ENCODE data around the gene TRIM65. TPM values are rescaled to one million over a fixed set of nuclear protein-coding genes. Genes with fewer than 3 reads are reported as not detected.
A peak's percentile ranks its signal among the peaks of the same experiment; 100 is the strongest.

The TRIM65 gene
- total RNA-seq = 10 to 100 TPM; 35.3 to 36.3 TPM

DNA sequence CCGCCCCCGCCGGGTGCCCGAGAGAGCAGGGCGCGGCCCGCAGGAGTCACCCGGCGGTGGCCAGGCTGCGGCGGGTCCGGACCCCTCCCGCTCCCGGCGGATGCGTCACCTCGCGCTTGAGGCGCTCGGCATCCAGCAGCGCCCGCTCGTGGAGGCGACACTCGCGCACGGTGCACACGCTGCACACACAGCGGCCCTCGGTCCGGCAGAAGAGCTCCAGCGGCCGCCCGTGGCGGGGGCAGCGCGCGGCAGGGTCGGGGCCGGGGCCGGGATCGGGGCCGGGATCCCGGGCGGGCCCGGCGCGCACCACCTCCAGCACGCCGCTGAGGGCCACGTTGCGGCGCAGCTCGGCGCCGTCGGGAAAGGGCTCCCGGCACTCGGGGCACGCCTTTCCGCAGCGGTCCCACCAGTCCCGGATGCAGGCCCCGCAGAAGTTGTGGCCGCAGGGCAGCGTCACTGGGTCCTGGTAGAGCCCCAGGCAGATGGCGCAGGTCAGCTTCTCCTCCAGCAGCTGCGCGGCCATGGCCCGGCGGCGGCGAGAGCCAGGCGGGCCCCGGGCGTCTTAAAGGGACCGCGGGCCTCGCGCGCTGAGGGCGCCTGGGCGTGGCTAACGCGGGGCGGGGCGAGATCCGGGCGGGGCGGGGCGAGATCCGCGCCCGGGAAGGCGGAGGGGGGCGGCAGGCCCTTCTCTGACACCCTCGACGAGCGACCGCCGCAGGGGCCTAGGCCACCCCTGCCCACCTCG is at the start of gene TRIM65:
Gene TRIM65, minus strand, starts transcription at position 537 of the 745 bp plus-strand sequence. Its CDS starts 14 bp downstream, at position 523.
- ATAC-seq (ENCODE audit: low read depth) = peak; percentile 87
- H3K4me1 Mint-ChIP-seq = peaks cover 18% of the 10 kb centered on the region
- H3K27ac Mint-ChIP-seq = peak within 1 kb of the TSS; percentile 86
- POLR2A ChIA-PET = interaction anchor here (0.5 to 5.4 kb wide), 20 partner anchors 9 to 179 kb away, joined by 3 to 68 read pairs (median 6); partner anchors contain the start of genes ACOX1, GALR2, SRP68 and TEN1
- DNase-seq = peak; percentile 89
- no peaks in the 10 kb centered on the region for H3K27me3 Mint-ChIP-seq
- H3K36me3 Mint-ChIP-seq = no peaks in the 10 kb centered on the region
- H3K4me3 Mint-ChIP-seq = peak within 1 kb of the TSS; percentile 87
- no peaks in the 10 kb centered on the region for H3K9me3 Mint-ChIP-seq

DNA sequence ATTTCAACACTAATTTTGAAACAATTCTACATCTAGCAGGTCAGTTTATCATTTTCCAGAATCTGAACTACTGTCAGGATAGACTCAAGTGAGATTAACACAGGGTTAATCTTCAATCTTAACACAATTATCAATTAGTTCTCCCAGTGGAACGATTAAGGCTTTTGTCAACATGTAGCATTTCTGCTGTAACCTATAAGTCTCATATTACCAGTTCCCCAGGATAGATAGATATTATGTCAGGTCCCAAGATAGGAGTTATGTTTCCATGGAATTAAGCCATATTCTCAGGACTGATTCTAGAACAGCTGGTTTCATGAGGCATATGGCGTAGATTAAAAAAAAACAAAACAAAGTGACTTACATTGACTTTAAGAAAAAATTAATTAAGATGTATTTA is 48.5 kb upstream of the TRIM65 start:
- no peaks in the 10 kb centered on the region for H3K27me3 Mint-ChIP-seq
- no peak overlapping the region for H3K27ac Mint-ChIP-seq
- peaks cover 8% of the 10 kb centered on the region for H3K36me3 Mint-ChIP-seq
- H3K4me3 Mint-ChIP-seq = no peak overlapping the region
- ATAC-seq (ENCODE audit: low read depth) (no peak), DNase-seq (no peak)
- POLR2A ChIA-PET = no interaction called here
- H3K9me3 Mint-ChIP-seq = no peaks in the 10 kb centered on the region
- H3K4me1 Mint-ChIP-seq = peaks cover 8% of the 10 kb centered on the region

DNA sequence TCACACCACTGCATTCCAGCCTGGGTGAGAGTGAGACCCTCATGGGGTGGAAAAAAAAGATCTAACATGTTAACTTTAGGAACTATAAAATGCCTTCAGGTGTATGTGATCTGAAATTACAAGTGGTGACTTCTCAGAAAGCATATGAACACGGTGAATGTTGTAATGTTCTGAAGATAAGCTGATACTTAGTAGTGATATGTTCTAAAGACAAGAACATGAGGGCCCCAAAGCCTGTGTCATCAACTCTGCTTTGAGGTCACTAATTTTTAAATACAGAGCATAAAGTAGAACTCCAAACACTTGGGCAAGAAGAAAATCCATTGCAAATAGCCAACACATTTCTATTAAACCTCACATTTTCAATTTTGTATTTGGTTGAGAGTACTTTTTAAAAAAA is 46.7 kb upstream of the TRIM65 start:
- DNase-seq (no peak), ATAC-seq (ENCODE audit: low read depth) (no peak)
- Mint-ChIP-seq H3K4me1 (peaks cover 8% of the 10 kb centered on the region), H3K4me3 (no peak overlapping the region), H3K27me3 (no peaks in the 10 kb centered on the region), H3K27ac (no peak overlapping the region), H3K36me3 (peaks cover 6% of the 10 kb centered on the region), H3K9me3 (no peaks in the 10 kb centered on the region)
- POLR2A ChIA-PET = no interaction called here

DNA sequence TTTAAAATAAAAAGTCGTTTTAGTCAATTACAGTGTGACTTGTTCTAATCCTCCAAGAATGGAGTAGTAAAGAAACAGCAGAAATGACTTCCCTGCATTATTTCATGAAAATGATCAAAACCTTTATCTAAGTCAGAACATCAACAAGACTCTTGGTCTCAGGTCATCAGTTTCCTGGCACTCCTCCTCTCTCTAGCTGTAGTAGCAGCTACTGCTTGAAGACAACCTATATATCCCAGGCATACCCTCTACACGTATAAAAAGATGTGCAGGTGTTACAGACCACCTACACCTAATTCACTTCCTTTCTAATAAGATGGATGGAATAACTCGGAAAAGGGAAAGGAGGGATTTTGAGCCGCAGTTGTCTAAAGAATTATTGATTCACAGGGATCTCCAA is 45.7 kb upstream of the TRIM65 start:
- DNase-seq (no peak), ATAC-seq (ENCODE audit: low read depth) (no peak)
- peaks cover 2% of the 10 kb centered on the region for H3K36me3 Mint-ChIP-seq
- H3K27me3 Mint-ChIP-seq = no peaks in the 10 kb centered on the region
- H3K27ac Mint-ChIP-seq = no peak overlapping the region
- POLR2A ChIA-PET = interaction anchor here (0.7 to 1.0 kb wide), 2 partner anchors 36 to 43 kb away, joined by 3 to 6 read pairs; no protein-coding TSS in a partner anchor
- no peaks in the 10 kb centered on the region for H3K9me3 Mint-ChIP-seq
- H3K4me1 Mint-ChIP-seq = peaks cover 8% of the 10 kb centered on the region
- no peak overlapping the region for H3K4me3 Mint-ChIP-seq

DNA sequence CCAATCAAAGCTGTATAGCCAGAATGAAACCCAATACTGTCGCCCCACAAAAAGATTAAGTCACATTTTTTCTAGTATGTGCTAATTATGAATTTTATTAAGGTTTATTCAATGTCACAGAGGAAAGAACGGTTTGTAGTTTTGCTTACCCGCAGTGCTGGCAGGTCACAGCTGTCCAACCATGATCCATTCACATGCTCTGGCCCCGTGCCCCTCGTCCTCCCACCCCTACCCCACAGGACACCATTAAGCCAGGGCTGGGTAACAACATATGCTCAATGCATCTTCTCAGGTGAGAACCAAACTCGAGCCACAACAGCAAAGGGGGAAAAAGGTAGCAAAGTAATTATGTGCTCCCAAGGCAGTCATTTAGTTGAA is 44.7 kb upstream of the TRIM65 start:
- H3K27me3 Mint-ChIP-seq = no peaks in the 10 kb centered on the region
- no peak for DNase-seq
- peaks cover 8% of the 10 kb centered on the region for H3K4me1 Mint-ChIP-seq
- H3K27ac Mint-ChIP-seq = peak overlapping the region; percentile 83
- no peak for ATAC-seq (ENCODE audit: low read depth)
- POLR2A ChIA-PET = interaction anchor here (1.0 to 1.4 kb wide), 5 partner anchors 10 to 412 kb away, joined by 3 to 7 read pairs (median 4); partner anchors contain the start of genes ACOX1, PRPSAP1 and TEN1
- peak overlapping the region; percentile 91 for H3K4me3 Mint-ChIP-seq
- peaks cover under 1% of the 10 kb centered on the region for H3K36me3 Mint-ChIP-seq
- H3K9me3 Mint-ChIP-seq = no peaks in the 10 kb centered on the region

DNA sequence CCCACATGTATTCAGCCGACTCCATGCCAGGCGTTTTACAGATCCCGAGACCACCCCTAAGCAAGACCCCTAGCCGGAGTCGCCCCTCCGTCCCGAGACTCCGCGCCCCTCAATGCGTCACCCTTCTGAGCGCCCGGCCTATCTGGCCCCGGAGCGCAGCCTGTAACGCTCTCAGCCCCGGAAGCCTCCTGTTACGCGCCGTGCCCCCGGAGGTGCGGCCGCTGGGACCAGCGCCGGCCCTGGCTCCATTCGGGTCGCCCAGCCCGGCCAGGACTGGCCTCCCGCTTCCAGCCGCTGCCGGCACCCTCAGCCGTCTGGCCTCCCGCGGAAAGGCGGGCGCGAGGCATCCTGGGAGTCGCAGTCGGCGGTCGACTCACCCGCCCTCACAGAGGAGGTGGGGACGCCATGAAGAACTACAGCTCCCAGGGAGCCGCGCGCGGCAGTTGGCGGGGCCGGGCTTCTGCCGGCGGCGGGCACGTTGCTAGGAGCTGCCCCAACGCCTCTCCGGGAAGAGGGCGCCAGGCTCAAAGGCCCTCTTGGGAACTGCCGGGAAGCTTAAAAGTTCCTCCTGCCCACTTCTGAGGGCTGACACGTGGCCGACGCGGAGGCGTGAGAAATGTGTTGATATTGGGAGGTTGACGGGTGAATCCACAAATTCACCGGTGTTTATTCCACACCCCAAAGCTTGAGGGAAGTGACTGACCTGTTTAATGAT is 44.1 kb upstream of the TRIM65 start, which contains the start of gene FBF1:
Gene FBF1, minus strand, starts transcription at position 316 of the 715 bp plus-strand sequence. CDS start 2,893 bp downstream, outside the sequence.
- DNase-seq = peak; percentile 90

DNA sequence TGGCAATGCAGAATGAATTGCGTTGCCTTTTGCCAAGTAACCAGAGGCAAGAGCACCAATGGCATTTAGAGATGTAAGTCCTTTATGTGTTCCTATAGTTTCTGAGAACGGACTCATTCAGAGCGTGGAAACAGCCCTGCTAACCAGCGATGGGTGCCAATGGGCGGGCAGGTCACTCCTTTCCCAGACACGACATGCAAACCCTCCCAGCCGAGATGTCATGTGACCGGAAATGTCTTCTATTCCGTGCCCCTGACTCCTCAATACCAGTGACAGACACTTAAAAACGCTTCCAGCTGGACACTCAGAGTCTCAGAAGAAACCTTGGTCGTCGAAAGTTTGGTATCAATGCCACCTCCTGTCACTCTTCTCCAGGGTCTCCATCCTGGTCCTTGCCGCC is 40.9 kb upstream of the TRIM65 start:
- Mint-ChIP-seq H3K4me1 (peaks cover 8% of the 10 kb centered on the region), H3K4me3 (no peak overlapping the region), H3K27ac (no peak overlapping the region), H3K27me3 (no peaks in the 10 kb centered on the region), H3K9me3 (no peaks in the 10 kb centered on the region), H3K36me3 (no peaks in the 10 kb centered on the region)
- DNase-seq (no peak), ATAC-seq (ENCODE audit: low read depth) (no peak)
- POLR2A ChIA-PET = interaction anchor here (0.6 kb wide), 1 partner anchor 27 kb away, joined by 3 read pairs; no protein-coding TSS in a partner anchor

More for the DNA sequence above, 44.1 kb upstream of the TRIM65 start, which contains the start of gene FBF1:
- H3K4me1 Mint-ChIP-seq = peaks cover 8% of the 10 kb centered on the region
- H3K4me3 Mint-ChIP-seq = peak within 1 kb of the TSS; percentile 91
- H3K27ac Mint-ChIP-seq = peak within 1 kb of the TSS; percentile 83
- ATAC-seq (ENCODE audit: low read depth) = peak; percentile 99
- no peaks in the 10 kb centered on the region for H3K27me3 Mint-ChIP-seq
- H3K36me3 Mint-ChIP-seq = no peaks in the 10 kb centered on the region
- no peaks in the 10 kb centered on the region for H3K9me3 Mint-ChIP-seq
- POLR2A ChIA-PET = interaction anchor here (1.0 to 1.4 kb wide), 5 partner anchors 11 to 412 kb away, joined by 3 to 7 read pairs (median 4); partner anchors contain the start of genes ACOX1, PRPSAP1 and TEN1

GRCh38 chr17:75933808-75934207 is 37.1 kb upstream of the TRIM65 start:
- Mint-ChIP-seq H3K36me3 (peaks cover 2% of the 10 kb centered on the region), H3K4me3 (no peak overlapping the region), H3K27ac (no peak overlapping the region), H3K4me1 (no peaks in the 10 kb centered on the region), H3K9me3 (no peaks in the 10 kb centered on the region), H3K27me3 (no peaks in the 10 kb centered on the region)
- no peak for ATAC-seq (ENCODE audit: low read depth)
- no peak for DNase-seq
- POLR2A ChIA-PET = no interaction called here

GRCh38 chr17:75932852-75933251 is 36.1 kb upstream of the TRIM65 start:
- Mint-ChIP-seq H3K27ac (no peak overlapping the region), H3K9me3 (no peaks in the 10 kb centered on the region), H3K4me3 (no peak overlapping the region), H3K27me3 (no peaks in the 10 kb centered on the region), H3K36me3 (peaks cover 2% of the 10 kb centered on the region), H3K4me1 (no peaks in the 10 kb centered on the region)
- DNase-seq (no peak), ATAC-seq (ENCODE audit: low read depth) (no peak)
- POLR2A ChIA-PET = no interaction called here

GRCh38 chr17:75931062-75931461 is 34.3 kb upstream of the TRIM65 start:
- no peak for DNase-seq
- Mint-ChIP-seq H3K9me3 (no peaks in the 10 kb centered on the region), H3K4me1 (no peaks in the 10 kb centered on the region), H3K4me3 (no peak overlapping the region), H3K36me3 (peaks cover 2% of the 10 kb centered on the region), H3K27ac (no peak overlapping the region), H3K27me3 (no peaks in the 10 kb centered on the region)
- ATAC-seq (ENCODE audit: low read depth) = no peak
- POLR2A ChIA-PET = interaction anchor here (0.7 kb wide), 1 partner anchor 9 kb away, joined by 3 read pairs; no protein-coding TSS in a partner anchor

- DNase-seq (no peak), ATAC-seq (ENCODE audit: low read depth) (no peak)
- H3K27ac Mint-ChIP-seq = no peak overlapping the region
- POLR2A ChIA-PET = interaction anchor here (0.6 to 0.9 kb wide), 2 partner anchors 15 to 44 kb away, joined by 3 to 4 read pairs; no protein-coding TSS in a partner anchor
- H3K4me3 Mint-ChIP-seq = no peak overlapping the region
- H3K9me3 Mint-ChIP-seq = no peaks in the 10 kb centered on the region
- no peaks in the 10 kb centered on the region for H3K4me1 Mint-ChIP-seq
- peaks cover 2% of the 10 kb centered on the region for H3K36me3 Mint-ChIP-seq
- no peaks in the 10 kb centered on the region for H3K27me3 Mint-ChIP-seq
These were observed 30.7 kb upstream of the TRIM65 start for GRCh38 chr17:75927286-75927922.

- ATAC-seq (ENCODE audit: low read depth) = no peak
These were observed 29.7 kb upstream of the TRIM65 start for GRCh38 chr17:75926456-75926855.

DNA sequence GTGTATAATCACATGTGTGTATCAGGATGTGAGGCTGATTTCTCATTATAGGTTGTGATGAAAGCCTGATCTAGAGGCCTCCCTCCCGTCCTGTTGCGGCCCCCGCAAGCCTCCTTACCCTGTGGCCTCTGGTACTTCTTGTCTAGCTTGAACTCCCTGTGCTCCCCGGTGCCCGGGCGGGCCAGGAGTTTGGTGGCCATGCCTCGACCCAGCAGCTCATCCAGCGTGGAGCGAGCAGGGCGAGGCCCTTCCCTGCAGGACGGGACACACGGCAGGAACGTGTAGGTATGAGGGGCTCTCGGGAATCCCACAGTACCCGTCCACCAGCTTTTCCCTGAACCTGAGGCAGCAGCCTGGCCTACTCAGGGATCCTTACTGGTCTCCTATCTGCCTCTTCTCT is 29.2 kb upstream of the TRIM65 start:
- Mint-ChIP-seq H3K27me3 (no peaks in the 10 kb centered on the region), H3K36me3 (no peaks in the 10 kb centered on the region), H3K27ac (no peak overlapping the region), H3K9me3 (no peaks in the 10 kb centered on the region), H3K4me1 (no peaks in the 10 kb centered on the region), H3K4me3 (no peak overlapping the region)
- no peak for ATAC-seq (ENCODE audit: low read depth)
- POLR2A ChIA-PET = interaction anchor here (0.6 kb wide), 1 partner anchor 25 kb away, joined by 3 read pairs; no protein-coding TSS in a partner anchor
- no peak for DNase-seq

More at GRCh38 chr17:75926456-75926855, 29.7 kb upstream of the TRIM65 start:
- no peaks in the 10 kb centered on the region for H3K36me3 Mint-ChIP-seq
- no peaks in the 10 kb centered on the region for H3K9me3 Mint-ChIP-seq
- POLR2A ChIA-PET = no interaction called here
- H3K4me3 Mint-ChIP-seq = no peak overlapping the region
- H3K4me1 Mint-ChIP-seq = no peaks in the 10 kb centered on the region
- no peak for DNase-seq
- H3K27ac Mint-ChIP-seq = no peak overlapping the region
- H3K27me3 Mint-ChIP-seq = no peaks in the 10 kb centered on the region

Measured in activated naive CD8-positive, alpha-beta T cell treated with anti-CD3 and anti-CD28 coated beads, Interleukin-2, amount 10 ng/mL, durations not matched to agents 7 days and 5 days (primary cell).